ENCODE data around the gene SLIT1.

Gene SLIT1

DNA sequence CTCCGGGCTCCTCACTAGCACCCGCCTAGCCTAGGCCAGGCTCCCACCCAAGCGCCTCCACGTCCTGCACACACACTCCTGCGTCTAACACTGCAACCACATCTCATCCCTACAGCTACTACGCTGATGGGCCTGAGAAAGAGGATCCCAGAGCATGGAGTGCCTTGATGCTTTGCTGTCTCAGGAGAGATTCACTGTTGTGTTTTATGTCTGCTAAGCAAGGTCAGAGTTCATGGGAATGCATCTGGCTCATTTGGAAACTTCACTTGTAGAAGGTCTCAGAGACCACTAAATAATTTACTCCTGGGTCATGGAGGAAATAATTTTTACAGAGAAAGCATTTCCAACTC lies 88.7 kb downstream of the SLIT1 start:
- Histone ChIP-seq H3K36me3 (ENCODE audit: insufficient read depth, low read length) (no peaks in the 10 kb centered on the region), H4K20me1 (ENCODE audit: insufficient read depth, low read length) (no peaks in the 10 kb centered on the region), H3K4me1 (ENCODE audit: insufficient read depth, low read length, severe bottlenecking) (peaks cover 16% of the 10 kb centered on the region), H3K9me2 (ENCODE audit: low read depth, low read length) (no peaks in the 10 kb centered on the region), H2AFZ (ENCODE audit: low read length) (no peak overlapping the region), H3K79me2 (ENCODE audit: insufficient read depth, low read length) (no peaks in the 10 kb centered on the region), H3K27ac (ENCODE audit: low read depth, low read length, poor library complexity, severe bottlenecking) (no peak overlapping the region), H3F3A (ENCODE audit: insufficient read depth, low read length) (no peaks in the 10 kb centered on the region), H3K9me3 (ENCODE audit: low read length) (no peaks in the 10 kb centered on the region), H3K4me2 (ENCODE audit: low read length) (no peak overlapping the region), H3K9ac (ENCODE audit: low read length) (no peak overlapping the region), H3K4me3 (ENCODE audit: low read depth, low read length, poor library complexity, severe bottlenecking) (no peak overlapping the region), H3K27me3 (ENCODE audit: insufficient read depth, low read length) (no peaks in the 10 kb centered on the region)
- TF ChIP-seq, protein P1, sequence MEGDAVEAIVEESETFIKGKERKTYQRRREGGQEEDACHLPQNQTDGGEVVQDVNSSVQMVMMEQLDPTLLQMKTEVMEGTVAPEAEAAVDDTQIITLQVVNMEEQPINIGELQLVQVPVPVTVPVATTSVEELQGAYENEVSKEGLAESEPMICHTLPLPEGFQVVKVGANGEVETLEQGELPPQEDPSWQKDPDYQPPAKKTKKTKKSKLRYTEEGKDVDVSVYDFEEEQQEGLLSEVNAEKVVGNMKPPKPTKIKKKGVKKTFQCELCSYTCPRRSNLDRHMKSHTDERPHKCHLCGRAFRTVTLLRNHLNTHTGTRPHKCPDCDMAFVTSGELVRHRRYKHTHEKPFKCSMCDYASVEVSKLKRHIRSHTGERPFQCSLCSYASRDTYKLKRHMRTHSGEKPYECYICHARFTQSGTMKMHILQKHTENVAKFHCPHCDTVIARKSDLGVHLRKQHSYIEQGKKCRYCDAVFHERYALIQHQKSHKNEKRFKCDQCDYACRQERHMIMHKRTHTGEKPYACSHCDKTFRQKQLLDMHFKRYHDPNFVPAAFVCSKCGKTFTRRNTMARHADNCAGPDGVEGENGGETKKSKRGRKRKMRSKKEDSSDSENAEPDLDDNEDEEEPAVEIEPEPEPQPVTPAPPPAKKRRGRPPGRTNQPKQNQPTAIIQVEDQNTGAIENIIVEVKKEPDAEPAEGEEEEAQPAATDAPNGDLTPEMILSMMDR (IDR thresholded peaks at IDR 0.05; ENCODE audit: low read length), result no peak
- TF ChIP-seq EZH2 (IDR thresholded peaks at IDR 0.05; ENCODE audit: borderline replicate concordance, low read length), result no peak

DNA sequence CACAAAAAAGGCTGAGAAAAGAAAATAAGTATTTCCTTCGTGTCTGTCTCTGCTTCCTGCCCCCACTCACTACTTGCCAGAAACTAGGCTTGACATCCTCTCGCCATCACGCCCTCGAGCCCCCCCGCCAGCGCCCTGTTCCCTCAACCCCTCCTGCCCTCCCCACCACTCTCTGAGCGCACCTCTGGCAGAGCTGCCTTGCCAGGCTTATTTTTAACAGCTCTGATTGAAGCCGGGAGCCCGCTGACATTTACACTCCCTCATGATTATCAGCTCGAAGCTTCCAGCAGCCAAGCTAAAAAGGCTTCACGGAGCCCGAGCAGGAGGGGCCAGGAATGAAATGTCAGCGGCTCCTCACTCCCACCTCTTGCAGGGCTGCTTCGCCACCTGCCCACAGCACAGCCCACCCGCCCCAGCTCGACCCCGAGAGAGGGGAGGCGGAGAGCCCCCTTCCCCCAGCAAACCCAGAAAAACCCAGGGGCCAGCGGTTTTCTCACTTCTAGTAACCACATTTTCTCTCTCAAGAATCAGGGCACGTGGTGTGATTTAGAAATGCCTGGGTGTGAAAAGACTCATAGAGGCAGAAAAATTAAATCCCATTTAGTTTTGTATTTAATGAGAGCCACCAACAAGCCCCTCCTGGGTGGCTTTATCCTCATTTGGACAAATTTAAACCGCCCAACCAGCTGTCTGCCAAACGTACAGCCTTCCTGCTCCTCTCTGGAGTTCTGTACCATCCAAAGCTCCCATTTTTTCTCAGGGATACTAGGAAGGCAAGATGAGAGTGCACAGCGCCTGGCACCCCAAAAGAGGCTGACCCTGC lies 89.3 kb downstream of the SLIT1 start:
- Histone ChIP-seq H3K9me3 (ENCODE audit: low read length) (no peaks in the 10 kb centered on the region), H2AFZ (ENCODE audit: low read length) (no peak overlapping the region), H4K20me1 (ENCODE audit: insufficient read depth, low read length) (no peaks in the 10 kb centered on the region), H3K9ac (ENCODE audit: low read length) (no peak overlapping the region), H3F3A (ENCODE audit: insufficient read depth, low read length) (no peaks in the 10 kb centered on the region), H3K9me2 (ENCODE audit: low read depth, low read length) (no peaks in the 10 kb centered on the region), H3K79me2 (ENCODE audit: insufficient read depth, low read length) (no peaks in the 10 kb centered on the region), H3K27ac (ENCODE audit: low read depth, low read length, poor library complexity, severe bottlenecking) (peak overlapping the region; percentile 32), H3K4me2 (ENCODE audit: low read length) (no peak overlapping the region; the same call in 1 of the 2 replicates), H3K27me3 (ENCODE audit: insufficient read depth, low read length) (no peaks in the 10 kb centered on the region), H3K4me3 (ENCODE audit: low read depth, low read length, poor library complexity, severe bottlenecking) (no peak overlapping the region), H3K4me1 (ENCODE audit: insufficient read depth, low read length, severe bottlenecking) (peaks cover 16% of the 10 kb centered on the region), H3K36me3 (ENCODE audit: insufficient read depth, low read length) (no peaks in the 10 kb centered on the region)
- TF ChIP-seq, protein P1 (IDR thresholded peaks at IDR 0.05; ENCODE audit: low read length), result no peak
- TF ChIP-seq EZH2 (IDR thresholded peaks at IDR 0.05; ENCODE audit: borderline replicate concordance, low read length), result no peak

DNA sequence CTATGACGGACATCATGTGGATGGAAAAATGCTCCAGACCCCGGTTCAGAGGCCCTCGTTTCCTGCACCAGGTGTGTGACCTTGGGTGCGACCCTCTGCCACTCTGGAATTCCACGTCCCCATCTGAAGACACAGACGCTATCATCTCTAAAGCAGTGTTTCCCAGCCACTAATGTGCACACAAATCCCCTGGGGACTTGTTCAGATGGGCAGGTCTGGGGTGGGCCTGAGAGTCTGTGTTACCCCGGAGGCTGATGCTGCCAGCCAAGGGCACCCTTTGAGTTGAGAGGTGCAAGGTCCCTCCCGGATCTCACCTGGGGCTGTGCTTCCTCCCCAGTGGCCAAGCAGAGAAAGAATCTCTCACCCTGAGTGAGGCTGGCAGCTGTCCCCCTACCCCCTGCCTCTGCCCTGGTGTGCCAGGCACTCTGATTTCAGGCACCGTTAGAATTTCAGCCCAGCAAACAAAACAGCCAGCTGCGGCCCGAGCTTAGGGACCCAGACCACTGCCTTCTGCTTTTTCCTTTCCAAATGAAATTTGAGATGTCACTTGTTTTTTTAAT lies 90.0 kb downstream of the SLIT1 start:
- Histone ChIP-seq H2AFZ (ENCODE audit: low read length) (no peak overlapping the region), H4K20me1 (ENCODE audit: insufficient read depth, low read length) (no peaks in the 10 kb centered on the region), H3K9ac (ENCODE audit: low read length) (no peak overlapping the region), H3K9me3 (ENCODE audit: low read length) (no peaks in the 10 kb centered on the region), H3F3A (ENCODE audit: insufficient read depth, low read length) (no peaks in the 10 kb centered on the region), H3K36me3 (ENCODE audit: insufficient read depth, low read length) (no peaks in the 10 kb centered on the region), H3K27me3 (ENCODE audit: insufficient read depth, low read length) (no peaks in the 10 kb centered on the region), H3K4me1 (ENCODE audit: insufficient read depth, low read length, severe bottlenecking) (peaks cover 16% of the 10 kb centered on the region), H3K4me2 (ENCODE audit: low read length) (no peak overlapping the region; the same call in 1 of the 2 replicates), H3K9me2 (ENCODE audit: low read depth, low read length) (no peaks in the 10 kb centered on the region), H3K4me3 (ENCODE audit: low read depth, low read length, poor library complexity, severe bottlenecking) (no peak overlapping the region), H3K27ac (ENCODE audit: low read depth, low read length, poor library complexity, severe bottlenecking) (no peak overlapping the region), H3K79me2 (ENCODE audit: insufficient read depth, low read length) (no peaks in the 10 kb centered on the region)
- TF ChIP-seq EZH2 (IDR thresholded peaks at IDR 0.05; ENCODE audit: borderline replicate concordance, low read length), result no peak
- TF ChIP-seq, protein P1 (IDR thresholded peaks at IDR 0.05; ENCODE audit: low read length), result no peak
